Measurements from ENCODE around the gene TRAM2. TPM values are rescaled to one million over a fixed set of nuclear protein-coding genes. Genes with fewer than 3 reads are reported as not detected.

Gene TRAM2
- total RNA-seq, 1 donor from 2014 or later = 24.3 TPM

DNA sequence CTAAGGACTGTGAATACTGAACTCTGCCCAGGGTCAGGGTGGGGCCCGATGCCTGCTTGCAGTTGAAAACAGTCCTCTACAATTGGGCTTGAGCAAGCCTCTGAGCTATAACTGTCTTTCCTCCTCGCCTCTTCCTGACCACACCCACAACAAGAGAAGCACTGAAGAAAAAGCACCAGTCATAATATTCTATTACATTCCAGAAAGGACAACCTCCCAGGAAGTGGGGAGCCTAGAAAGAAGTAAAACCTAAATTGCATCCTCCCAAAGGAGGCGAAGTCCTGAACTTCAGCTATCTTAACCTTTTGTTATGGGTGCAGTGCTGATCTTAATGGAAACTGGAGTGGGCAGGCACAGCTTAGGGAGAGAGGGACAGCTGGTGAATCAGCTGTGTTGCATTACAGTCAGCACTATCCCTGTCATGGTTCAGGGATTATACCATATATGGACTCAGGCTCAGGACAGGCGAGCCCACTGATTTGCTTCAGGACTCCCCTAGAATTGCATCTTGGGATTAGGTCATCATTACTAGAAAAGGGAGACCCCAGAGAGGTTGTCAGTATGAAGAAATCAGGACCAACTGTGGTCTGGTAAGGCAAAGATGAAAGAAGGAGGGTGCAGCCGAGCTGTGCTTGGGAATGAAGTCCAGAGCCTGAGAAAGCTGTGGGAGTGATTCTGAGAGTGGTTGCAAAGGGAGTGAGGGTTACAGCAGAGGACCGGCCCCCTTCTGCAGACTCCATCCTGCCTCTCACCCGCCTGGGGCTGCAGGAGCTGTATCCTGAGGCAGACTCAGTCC is 18.3 kb upstream of the TRAM2 start:
- peak; percentile 95 for DNase-seq (ENCODE audit: low spot score)

DNA sequence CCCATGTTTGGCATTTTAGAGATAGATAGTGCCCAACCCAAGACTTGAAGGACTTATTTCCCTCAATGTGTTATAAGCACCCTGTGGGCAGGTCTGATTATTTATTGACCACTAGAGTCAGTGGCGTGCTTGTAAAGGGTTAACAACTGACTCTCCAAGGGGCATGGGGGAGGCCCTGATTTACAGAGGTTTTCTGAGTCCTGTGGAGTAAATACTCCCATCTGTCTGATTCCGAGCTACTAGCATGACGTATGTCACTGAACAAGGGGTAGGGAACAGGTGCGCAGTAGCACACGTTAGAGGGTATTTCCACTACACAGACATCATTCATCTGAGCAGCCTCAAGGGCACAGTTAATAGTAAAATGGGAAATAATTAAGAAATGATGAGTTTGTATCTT is 17.4 kb upstream of the TRAM2 start:
- DNase-seq (ENCODE audit: low spot score) = no peak

DNA sequence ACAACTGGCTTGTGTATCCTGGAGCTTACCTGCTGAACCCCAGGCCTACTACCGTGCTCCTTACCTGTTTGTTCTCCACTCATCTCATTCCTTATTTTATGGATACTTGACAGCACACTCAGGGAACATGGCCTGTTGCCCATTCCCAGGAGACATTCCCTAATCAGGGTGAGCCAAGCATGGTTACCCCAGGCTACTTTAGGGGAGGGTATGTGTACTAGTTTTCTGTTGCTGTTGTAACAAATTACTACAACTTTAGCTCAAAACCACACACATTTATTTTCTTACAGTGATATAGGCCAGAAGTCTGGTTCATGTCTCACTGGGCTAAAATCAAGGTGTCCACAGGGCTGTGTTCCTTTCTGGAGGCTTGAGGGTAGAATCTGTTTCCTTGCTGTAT is 15.0 kb upstream of the TRAM2 start:
- DNase-seq (ENCODE audit: low spot score) = no peak

DNA sequence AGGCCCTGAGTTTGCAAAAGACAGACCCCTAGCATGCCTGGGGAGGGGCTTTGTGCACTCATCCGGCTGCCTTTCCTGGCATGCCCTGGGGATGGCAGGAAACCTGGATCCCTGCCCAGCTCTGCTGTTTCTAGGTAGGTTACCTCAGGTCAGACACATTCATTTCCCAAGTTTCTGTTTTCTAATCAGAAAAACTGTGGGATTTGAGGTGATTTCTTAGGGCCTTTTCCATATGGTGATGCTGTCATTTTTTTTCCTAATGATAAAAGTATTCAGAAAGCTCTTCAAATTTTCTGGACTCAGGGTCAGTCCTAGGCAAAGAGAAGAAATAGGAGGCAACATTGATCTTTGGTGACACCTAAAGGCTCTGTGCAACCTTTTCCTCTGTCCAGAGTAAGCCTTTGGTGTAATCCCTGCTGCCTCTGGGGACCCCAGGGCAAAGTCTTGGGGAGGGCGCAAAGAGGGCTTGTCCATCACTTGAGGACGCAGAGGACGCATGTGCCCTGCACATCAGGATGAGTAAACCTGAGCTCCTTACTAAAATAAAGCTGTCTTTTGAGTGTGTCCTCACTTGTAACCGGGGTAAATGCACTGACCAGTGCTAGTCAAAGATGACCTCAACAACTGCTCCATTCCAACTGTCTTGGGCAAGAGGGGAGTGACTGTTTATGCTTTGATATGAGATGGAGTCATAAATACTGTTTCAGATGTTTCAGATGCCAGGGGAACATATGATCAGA is 13.5 kb upstream of the TRAM2 start:
- DNase-seq (ENCODE audit: low spot score) = peak; percentile 39

DNA sequence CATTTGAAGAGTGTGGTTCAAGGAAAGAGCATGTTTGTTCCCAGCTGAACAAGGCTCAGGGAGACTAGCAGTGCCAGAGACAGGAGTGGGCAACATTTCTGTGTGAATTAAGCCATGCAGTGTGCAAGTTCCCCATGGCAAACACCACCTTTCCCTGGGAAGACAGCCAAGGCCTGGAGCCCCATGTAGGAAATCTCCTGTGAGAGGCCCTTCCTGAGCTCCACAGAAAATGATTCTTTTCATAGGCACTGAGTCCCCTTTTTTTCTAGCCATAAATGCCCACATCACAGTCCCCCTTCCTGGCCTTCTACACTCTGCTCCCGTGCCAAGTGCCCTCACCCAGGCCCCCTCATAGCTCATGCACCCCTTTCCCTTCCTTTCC is 11.8 kb upstream of the TRAM2 start:
- DNase-seq (ENCODE audit: low spot score) = peak; percentile 28

DNA sequence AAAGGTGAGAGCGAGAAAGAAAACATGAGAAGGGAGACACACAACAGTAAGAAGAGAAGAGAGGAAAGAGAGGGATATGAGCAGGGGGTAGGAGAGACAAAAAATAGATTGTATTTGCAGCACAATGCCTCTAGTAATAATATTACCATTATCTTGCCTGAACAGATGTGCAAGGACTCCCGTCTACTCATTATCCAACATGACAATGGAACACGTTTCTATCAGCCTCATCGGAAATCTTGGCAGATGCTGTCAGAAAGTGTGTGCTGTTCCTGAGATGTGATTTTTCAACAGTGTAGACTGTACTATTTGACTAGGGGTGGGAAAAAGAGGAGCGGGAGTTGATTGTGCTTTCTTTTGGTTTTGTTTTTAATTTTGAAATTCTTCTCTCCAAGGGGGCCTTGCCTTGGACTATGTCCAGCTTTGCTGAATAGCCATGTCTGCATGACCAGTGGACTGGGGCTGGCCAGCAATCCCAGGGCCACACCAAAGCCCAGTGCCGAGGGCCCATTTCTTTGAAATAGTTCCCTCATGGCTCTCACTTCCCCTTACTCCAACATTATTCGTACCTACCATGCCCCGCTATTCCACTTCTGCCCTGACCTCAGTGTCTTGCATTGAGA is 11.3 kb upstream of the TRAM2 start:
- DNase-seq (ENCODE audit: low spot score) = no peak

DNA sequence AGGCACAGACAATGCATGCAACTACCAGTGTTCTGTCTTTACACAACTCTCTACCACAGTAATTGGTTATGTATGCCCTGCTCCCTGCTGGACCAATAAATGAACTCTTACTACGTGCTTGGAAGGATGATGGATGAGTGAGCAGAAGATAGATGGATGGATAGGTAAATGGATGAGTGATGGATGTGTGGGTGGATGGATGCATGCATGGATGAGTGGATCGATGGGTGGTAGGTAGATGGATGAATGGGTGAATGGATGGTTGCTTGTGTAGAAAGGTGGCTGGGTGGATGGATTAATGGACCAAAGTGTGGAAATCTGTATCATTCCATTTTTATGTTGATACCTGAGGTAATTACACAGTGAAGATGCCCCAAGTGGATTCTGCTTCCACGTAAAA is 10.1 kb upstream of the TRAM2 start:
- DNase-seq (ENCODE audit: low spot score) = no peak

DNA sequence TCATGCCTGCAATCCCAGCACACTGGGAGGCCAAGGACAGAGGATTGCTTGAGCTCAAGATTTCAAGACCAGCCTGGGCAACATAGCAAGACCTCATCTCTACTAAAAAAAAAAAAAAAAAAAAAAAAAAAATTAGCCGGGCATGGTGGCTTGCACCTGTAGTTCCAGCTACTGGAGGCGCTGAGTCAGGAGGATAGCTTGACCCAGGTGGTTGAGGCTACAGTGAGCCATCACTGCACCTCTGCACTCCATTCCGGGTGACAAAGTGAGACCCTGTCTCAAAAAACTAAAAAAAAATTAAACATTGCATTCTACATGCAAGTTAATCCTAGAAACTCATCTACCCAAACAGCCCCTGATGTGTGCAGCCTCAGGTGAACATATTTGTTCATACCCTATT is 7.3 kb upstream of the TRAM2 start:
- no peak for DNase-seq (ENCODE audit: low spot score)

DNA sequence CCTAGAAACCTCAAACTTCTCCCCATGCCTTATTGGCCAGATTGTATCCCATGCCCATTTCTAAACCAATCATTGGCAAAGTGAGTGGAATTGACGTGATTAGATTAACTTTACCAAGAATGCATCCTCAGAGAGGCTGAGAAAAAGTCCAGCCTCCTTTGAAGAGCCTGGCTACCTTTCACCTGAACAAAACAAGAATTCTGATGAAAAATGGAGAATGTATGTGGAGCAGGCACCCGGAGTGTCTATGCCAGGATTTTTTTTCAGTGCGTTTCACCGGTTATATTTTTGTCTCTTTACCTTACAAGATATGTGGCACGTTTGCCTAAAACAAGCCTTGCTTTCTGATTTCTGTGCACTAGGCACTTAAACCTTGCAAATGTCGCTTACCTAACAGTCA is 6.1 kb upstream of the TRAM2 start:
- DNase-seq (ENCODE audit: low spot score) = no peak

DNA sequence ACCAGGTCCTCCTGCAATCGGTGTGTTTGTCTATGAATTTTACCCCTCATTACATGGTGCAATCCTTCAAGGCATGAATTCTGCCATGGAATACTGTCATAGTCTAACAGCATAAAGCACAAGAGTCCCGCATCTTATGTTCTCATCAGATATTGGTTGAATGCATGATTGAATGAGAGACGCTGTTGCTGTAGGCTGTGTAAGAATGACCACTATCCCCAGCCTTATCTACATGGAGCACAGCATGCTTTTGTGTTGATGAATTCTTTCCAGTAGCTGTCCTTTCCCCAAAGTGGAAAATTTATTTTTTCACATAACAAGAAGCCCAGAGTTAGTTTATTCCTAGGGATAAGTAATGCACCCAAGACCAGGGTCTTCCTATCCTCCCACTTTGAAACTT is 5.6 kb upstream of the TRAM2 start:
- no peak for DNase-seq (ENCODE audit: low spot score)

DNA sequence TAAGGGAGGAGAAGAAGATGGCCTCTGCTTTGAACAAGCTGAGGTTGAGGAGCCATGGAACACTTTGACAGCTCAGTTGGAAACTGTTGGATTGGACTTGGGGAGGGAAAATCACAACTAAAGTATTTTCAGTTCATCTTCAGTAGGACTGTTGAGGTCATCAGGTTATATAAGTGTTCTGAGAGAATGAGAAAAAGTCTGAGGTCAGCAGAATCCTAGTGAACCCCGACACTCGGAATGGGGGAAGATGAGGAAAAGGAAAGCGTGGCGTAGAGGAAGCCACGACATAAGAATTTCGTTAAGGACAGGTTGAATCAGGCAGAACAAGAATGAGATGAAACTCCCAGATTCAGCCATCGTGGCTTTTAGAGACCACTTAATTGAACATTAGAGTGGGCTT is 4.0 kb upstream of the TRAM2 start:
- DNase-seq (ENCODE audit: low spot score) = no peak

DNA sequence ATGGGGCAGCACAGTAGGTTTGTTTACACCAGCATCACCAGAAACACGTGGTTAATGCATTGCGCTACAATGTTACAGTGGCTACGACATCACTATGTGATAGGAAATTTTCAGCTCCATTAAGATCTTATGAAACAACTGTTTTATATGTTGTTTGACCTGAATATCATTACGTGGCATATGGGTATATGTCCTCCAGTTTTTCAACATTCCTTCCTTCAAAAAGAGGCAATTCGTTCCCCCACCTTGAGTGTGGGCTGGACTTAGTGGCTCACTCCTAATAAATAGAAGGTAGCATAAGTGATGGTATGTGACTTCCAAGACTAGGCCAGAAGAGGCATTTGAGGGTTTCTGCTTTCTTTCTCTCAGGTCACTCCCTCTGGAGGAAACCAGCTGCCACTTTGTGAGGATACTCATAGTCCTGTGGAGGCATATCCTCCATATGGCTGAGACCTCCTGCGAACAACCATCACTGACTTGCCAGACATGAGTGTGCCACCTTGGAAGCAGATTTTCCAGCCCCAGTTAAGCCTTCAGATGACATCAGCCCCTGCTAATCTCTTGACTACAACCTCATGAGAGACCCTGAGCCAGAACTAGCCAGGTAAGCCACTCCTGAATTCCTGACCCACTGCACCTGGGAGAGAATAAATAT is 2.3 kb upstream of the TRAM2 start:
- no peak for DNase-seq (ENCODE audit: low spot score)

DNA sequence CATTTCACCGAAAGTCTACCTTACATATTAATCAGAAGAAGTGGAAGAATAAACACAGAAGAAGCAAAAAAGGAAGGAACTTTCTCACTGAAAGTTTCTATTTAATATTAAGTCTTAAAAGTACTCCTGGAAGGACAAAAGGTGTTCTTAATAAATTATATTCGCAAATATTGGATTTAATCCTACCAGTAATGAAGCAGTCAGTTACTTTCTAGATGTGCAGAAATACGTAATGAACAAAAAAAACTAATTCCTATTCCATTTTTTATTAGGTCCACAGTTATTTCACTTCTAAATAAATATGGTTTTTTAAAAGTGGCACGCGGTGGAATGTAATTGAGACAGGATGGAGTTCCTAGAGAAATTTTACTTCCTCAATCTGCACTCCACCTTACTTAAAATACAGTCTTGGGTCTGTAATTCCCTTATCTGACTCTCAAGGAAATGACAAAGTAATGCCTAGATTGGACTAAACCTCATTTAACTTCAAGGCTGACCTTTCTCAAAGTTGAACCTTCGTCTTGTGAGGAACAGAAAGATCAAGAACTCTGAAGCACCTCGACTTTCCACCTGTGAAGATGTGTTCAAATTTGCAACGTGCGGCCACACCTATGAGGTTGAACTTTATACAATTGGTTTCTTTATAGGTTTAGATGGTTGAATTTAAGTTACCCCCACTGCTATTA is 1.1 kb upstream of the TRAM2 start:
- no peak for DNase-seq (ENCODE audit: low spot score)

DNA sequence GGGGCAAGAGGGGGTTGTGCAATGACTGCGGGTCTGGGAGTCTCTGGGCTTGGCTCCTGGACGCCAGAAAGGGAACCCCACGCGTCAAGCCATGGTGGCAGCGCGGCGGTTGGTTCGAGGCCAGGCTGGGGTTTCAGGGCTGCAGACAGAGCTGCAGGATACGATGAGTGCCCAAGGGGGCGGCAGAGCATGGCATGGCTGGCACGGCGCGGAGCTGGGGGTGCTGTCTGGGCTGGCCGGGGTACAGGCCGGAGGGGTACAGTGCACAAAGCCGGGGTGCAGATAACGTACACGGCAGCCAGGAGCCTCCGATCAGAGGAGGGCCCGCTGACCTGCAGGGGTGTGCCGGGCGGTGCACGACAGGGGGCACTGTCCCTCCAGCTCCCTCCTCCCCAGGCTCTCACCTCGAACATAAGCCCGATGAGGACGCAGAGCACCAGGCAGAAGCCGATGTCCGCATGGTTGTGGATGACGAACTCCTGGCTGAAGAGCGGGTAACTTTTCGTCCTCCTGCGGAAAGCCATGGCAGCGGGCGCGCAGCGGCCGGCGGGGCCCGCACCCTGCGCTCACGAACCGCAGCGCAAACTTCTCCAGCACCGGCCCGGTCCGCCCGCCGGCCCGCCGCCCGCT is 353 bp downstream of the TRAM2 start:
- peak; percentile 77 for DNase-seq (ENCODE audit: low spot score)

DNA sequence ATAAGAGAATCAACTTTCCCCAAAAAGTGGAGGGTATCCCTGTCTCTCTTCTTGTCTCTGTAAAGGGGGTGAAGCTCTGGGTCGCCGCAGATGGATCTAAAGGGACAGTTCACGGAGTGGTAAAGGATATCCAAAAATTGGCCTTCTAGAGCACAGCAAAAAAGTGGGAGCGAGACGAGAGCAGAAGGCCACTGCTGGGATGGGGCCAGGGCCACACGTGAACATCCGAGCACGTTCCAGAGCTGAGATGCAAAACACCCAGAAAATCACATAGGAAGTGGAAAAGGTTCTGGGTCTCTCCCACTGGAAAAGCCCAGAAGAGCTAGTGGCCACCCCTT is 837 bp downstream of the TRAM2 start:
- no peak for DNase-seq (ENCODE audit: low spot score)

DNA sequence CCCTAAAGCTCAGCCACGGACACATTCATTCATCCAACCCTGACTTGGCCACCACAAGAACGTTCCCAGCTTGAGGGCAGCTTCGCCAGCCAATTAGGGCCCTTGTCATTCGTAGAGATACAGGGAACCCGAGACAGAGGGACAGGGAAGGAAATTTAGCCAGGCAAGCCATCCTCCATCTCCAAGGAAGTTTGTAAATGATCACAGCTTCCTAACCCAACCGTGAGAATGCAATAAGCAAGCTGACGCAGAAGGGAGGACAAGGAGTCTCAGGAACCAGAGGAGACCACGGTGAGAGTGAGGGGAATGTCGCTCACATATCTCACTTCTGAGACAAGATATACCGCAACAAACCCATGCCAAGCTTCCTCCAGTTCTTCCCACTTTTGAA is 1.4 kb downstream of the TRAM2 start:
- DNase-seq (ENCODE audit: low spot score) = no peak

DNA sequence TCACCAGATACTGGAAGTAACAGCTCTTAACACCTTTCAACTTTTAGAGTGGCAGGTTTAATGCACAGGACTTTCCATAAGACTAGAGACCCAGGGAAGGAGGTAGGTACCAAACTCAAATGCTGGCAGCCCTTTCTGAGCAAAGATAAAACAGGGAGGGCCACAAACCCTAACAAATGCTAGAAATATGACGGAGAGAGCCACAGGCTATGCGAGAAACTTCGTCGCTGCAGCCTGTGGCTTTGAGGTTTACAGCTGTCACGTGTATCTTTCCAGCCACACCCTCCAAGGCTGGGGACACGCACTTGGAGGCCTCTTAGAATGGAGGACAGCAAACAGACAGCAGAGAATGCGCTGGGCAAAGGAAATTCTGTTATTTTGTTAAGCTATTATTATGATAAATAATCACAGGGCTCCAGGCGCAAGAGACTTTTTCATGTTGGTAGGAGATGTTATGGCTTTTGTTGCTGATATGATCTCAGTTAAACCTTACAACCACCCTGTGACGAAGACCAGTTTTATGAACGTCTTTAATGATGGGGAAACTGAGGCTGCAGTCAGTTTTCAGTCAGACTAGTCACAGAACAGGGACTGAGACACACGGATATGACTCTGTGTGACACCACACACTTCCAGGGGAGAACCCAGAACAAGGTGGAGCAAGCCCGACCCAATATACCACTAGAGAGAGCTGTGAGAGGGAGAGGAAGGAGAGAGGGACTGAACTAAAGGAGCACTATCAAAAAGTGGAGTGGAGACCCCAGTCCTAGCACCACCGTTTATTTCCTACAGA is 2.0 kb downstream of the TRAM2 start:
- DNase-seq (ENCODE audit: low spot score) = no peak

DNA sequence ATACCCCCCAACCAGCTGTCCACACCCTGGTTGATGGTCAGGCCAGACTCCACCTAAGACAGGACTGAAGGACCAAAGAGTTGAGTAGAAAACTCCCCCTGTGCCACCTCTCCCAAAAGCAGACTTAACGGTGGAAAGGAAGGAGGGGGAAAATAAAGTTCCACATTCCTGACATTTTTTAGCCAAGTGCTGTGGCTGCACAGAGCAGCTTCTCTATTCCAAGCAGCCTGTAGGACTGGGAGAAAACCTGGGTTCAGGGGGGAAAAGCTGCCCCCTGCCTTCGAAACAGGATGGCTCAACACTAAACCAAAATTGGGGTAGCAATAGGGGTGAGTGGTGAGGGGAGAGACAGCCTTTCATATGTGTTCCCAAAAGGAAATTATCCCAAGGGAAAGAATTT is 3.6 kb downstream of the TRAM2 start:
- peak; percentile 72 for DNase-seq (ENCODE audit: low spot score)

DNA sequence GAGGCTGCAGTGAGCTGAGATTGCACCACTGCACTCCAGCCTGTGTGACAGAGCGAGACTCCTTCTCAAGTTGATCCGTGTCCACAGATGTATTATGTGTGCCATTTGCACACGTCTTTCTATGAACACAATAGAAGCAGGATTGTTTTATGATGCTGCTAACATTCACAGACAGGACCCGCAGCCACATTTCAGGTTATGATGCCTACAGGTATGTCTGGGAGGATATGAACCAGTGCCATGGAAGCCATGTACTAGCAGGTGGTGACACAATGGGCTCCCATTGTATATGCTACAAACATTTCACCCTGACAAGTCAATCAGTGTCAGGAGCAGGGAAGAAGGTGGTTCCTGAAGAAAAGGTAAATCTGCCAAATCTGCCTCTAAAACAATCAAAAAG is 4.3 kb downstream of the TRAM2 start:
- no peak for DNase-seq (ENCODE audit: low spot score)

DNA sequence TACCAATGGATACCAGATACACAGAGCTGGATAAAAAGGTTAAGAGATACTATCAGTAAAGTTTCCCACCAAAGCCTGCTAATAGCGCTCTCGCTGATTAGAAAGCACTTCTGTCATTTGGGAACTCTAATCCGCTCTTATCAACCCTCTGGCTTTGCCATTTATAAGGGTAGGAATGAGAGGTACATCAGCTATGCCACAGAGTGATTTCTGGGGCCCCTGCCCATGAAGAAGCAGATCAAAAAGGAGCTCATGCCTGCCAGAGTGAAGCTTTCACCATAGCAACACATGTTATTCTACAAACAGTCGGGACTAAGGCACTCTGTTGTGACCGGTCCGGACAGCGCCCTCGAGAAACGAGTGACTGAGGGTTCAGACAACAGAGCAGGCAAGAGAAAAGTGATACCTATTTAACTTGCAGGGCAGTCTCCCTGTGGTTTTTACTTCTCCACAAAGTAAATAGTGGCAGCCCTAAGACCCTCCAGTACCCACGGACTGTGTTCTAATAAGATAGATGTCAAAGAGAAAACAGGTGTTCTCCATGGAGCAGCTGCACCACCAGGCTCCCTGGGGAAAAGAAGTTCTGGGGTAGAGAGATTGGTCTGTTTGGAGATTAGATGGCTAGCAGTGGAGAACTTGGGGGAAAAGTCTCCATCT is 5.6 kb downstream of the TRAM2 start:
- peak; percentile 75 for DNase-seq (ENCODE audit: low spot score)
